Fibroblast of lung (primary cell): ENCODE data around the gene ZNF407. TPM values are rescaled to one million over a fixed set of nuclear protein-coding genes. Genes with fewer than 3 reads are reported as not detected.
A peak's percentile ranks its signal among the peaks of the same experiment; 100 is the strongest.

Source experiments
- DNase-seq, 2 donors: peaks; one replicate each; pipeline versions ENCODE4 v3.0.0 to v3.0.0-alpha.2; 2010; ENCODE audit warnings: low read depth in 2 of 2
- H2AFZ ChIP-seq: 2 replicates; pipeline ENCODE4 v1.5.1; 2012; ENCODE audit warnings: low read length, control low read depth, inconsistent platforms
- H3K27ac ChIP-seq: 2 replicates; pipeline ENCODE4 v1.5.1; 2011; ENCODE audit warnings: low read length, control low read depth; ENCODE audit not compliant: insufficient read depth
- H3K27me3 ChIP-seq: 2 replicates; pipeline ENCODE4 v1.5.1; 2011; ENCODE audit warnings: mild to moderate bottlenecking, low read length; ENCODE audit not compliant: control insufficient read depth, insufficient read depth
- H3K36me3 ChIP-seq: 2 replicates; pipeline ENCODE4 v1.5.1; 2011; ENCODE audit warnings: low read length; ENCODE audit not compliant: control insufficient read depth, insufficient read depth
- H3K4me1 ChIP-seq: 2 replicates; pipeline ENCODE4 v1.5.1; 2011; ENCODE audit warnings: low read length; ENCODE audit not compliant: control insufficient read depth, insufficient read depth; ENCODE audit errors: extremely low read depth
- H3K4me2 ChIP-seq: 2 replicates; pipeline ENCODE4 v1.5.1; 2011; ENCODE audit warnings: low read length, control low read depth; ENCODE audit not compliant: insufficient read depth; ENCODE audit errors: extremely low read depth
- H3K4me3 ChIP-seq, 4 experiments: fragments of 200-600 bp in 1 of 4; sonication (generic) in 1 of 4; replicated peaks in 1 of 4; 2 replicates each; pipeline ENCODE4 v1.5.1; 2011 to 2016; ENCODE audit warnings: low read length in 4 of 4, low read depth in 3 of 4, mild to moderate bottlenecking in 3 of 4, control low read depth in 2 of 4, inconsistent platforms in 1 of 4, mixed read lengths in 1 of 4; ENCODE audit not compliant: insufficient read depth in 1 of 4; ENCODE audit errors: control extremely low read depth in 1 of 4
- H3K79me2 ChIP-seq: 2 replicates; pipeline ENCODE4 v1.5.1; 2012; ENCODE audit warnings: mild to moderate bottlenecking, low read length, inconsistent platforms; ENCODE audit not compliant: control insufficient read depth, insufficient read depth
- H3K9ac ChIP-seq: 2 replicates; pipeline ENCODE4 v1.5.1; 2011; ENCODE audit warnings: mild to moderate bottlenecking, low read length, control low read depth; ENCODE audit not compliant: insufficient read depth
- H3K9me3 ChIP-seq: 2 replicates; pipeline ENCODE4 v1.5.1; 2012; ENCODE audit warnings: low read depth, low read length; ENCODE audit not compliant: control insufficient read depth, insufficient read depth
- H4K20me1 ChIP-seq: 2 replicates; pipeline ENCODE4 v1.5.1; 2011; ENCODE audit warnings: low read length; ENCODE audit not compliant: control insufficient read depth, insufficient read depth; ENCODE audit errors: extremely low read depth
- EZH2 ChIP-seq: IDR thresholded peaks from 2 replicates; pipeline ENCODE4 v1.5.1; 2012; ENCODE audit warnings: low read length, control low read depth, mild to moderate bottlenecking; ENCODE audit errors: missing control alignments
- polyA plus RNA-seq, 2 donors: library from polyadenylated mRNA; depleted of rRNA in 1 of 2; stranded (reverse) in 1 of 2; unstranded in 1 of 2; fragments of >200 nt; gene quantifications; 2 replicates each; pipeline ENCODE4 v1.2.1, GENCODE V29; 2011 to 2012; ENCODE audit warnings: missing spikeins in 1 of 2
- total RNA-seq: library from RNA; depleted of rRNA; stranded (reverse); fragments of >200 nt; gene quantifications from 2 replicates; pipeline ENCODE4 v1.2.1, GENCODE V29; 2014
- TF ChIP-seq, protein P1 (sequence below), 2 donors: IDR thresholded peaks in 1 of 2; conservative IDR thresholded peaks in 1 of 2; 1 replicate in 1 of 2; 2 replicates in 1 of 2; pipeline ENCODE4 v1.5.1; 2011 to 2012; ENCODE audit warnings: low read length in 2 of 2, control low read depth in 1 of 2, inconsistent platforms in 1 of 2, low read depth in 1 of 2, mild to moderate bottlenecking in 1 of 2

The ZNF407 gene
- total and polyA plus RNA-seq, 2 donors (not counting 1 experiment from before 2014, with no cell fraction given), result 5.1 to 12.6 TPM

DNA sequence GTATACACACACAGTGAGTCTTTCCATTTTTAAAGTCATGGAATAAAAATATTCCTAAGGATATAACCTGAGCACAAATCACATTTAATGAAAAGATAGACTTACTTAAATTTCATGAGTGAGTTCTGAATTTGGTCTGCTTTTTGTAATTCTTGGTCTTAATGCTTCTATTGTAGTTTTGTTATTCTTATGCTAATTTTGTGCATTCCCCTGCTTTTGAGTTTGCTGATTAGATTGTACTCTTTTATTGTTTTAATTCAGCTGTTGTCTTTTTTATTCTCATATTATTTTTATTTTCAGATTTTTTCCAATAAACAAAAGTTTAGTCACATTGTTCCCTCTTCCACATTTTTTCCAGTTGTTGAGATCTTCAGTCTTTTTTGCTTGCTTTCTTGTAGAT lies 202.4 kb downstream of the ZNF407 start:
- Histone ChIP-seq H3K4me2 (no peak overlapping the region), H3K27me3 (no peaks in the 10 kb centered on the region)

DNA sequence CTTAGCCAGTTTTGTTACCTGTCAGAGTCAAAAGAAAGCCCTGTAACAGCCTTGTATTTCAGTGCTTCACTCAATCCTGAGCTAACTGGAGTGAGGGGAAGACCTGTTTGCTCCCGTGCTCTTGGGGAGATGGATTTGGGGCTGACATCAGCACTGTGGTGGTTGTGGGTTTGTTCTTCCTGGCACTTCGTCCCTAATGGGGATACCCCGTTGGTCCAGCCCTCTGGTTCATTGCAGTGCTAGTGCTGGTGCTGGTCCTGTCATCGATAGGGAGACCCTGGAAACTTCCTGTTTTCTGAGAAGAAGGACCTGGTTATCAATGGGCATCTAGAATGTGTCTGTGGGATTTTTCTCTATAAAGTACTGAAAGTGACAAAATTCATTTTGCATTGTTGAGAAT lies 205.4 kb downstream of the ZNF407 start:
- no peak overlapping the region for H3K4me3 ChIP-seq
- H3K27me3 ChIP-seq, result no peaks in the 10 kb centered on the region
- H3K4me2 ChIP-seq, result no peak overlapping the region
- no peak overlapping the region for H2AFZ ChIP-seq
- TF ChIP-seq EZH2, result no peak
- TF ChIP-seq, protein P1, sequence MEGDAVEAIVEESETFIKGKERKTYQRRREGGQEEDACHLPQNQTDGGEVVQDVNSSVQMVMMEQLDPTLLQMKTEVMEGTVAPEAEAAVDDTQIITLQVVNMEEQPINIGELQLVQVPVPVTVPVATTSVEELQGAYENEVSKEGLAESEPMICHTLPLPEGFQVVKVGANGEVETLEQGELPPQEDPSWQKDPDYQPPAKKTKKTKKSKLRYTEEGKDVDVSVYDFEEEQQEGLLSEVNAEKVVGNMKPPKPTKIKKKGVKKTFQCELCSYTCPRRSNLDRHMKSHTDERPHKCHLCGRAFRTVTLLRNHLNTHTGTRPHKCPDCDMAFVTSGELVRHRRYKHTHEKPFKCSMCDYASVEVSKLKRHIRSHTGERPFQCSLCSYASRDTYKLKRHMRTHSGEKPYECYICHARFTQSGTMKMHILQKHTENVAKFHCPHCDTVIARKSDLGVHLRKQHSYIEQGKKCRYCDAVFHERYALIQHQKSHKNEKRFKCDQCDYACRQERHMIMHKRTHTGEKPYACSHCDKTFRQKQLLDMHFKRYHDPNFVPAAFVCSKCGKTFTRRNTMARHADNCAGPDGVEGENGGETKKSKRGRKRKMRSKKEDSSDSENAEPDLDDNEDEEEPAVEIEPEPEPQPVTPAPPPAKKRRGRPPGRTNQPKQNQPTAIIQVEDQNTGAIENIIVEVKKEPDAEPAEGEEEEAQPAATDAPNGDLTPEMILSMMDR (conservative IDR thresholded peaks at IDR 0.05 in 1 of 2, IDR thresholded peaks at IDR 0.05 in 1 of 2; ENCODE audit: low read depth in 1 of 2, low read length in 2 of 2), result no peak
- DNase-seq, result no peak
- H3K9ac ChIP-seq, result no peak overlapping the region
- no peaks in the 10 kb centered on the region for H3K79me2 ChIP-seq
- H3K9me3 ChIP-seq, result no peaks in the 10 kb centered on the region
- no peaks in the 10 kb centered on the region for H4K20me1 ChIP-seq
- H3K4me1 ChIP-seq, result peaks cover 9% of the 10 kb centered on the region
- H3K36me3 ChIP-seq, result no peaks in the 10 kb centered on the region
- H3K27ac ChIP-seq, result no peak overlapping the region

More for the DNA sequence above, 202.4 kb downstream of the ZNF407 start:
- Histone ChIP-seq H3K9ac (no peak overlapping the region), H4K20me1 (no peaks in the 10 kb centered on the region), H3K36me3 (no peaks in the 10 kb centered on the region), H3K4me3 (no peak overlapping the region), H3K27ac (no peak overlapping the region), H3K79me2 (no peaks in the 10 kb centered on the region), H2AFZ (no peak overlapping the region), H3K4me1 (peaks cover 6% of the 10 kb centered on the region), H3K9me3 (no peaks in the 10 kb centered on the region)
- no peak for TF ChIP-seq EZH2
- TF ChIP-seq, protein P1 (conservative IDR thresholded peaks at IDR 0.05 in 1 of 2, IDR thresholded peaks at IDR 0.05 in 1 of 2; ENCODE audit: low read depth in 1 of 2, low read length in 2 of 2), result no peak
- no peak for DNase-seq

DNA sequence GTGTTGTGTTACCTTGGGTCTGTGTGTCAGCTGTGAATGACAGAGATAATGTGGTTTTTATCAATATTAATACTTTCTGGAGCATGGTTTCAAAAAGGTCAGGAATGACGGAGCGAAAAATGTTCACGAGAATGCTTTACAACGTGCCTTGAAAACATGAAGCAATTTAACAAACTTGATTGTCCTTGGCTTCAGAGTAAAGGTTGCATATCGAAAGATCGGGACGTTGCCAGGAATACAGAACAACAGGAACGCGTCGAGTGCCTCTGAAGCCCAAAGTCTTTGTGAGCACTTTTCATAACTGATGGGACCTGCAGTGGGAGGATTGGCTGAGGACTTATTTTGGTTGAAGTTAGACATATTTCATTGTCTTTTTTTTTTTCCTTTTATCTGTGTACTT lies 206.1 kb downstream of the ZNF407 start:
- Histone ChIP-seq H3K27ac (no peak overlapping the region), H4K20me1 (no peaks in the 10 kb centered on the region), H3K9ac (no peak overlapping the region), H3K27me3 (no peaks in the 10 kb centered on the region), H3K4me2 (no peak overlapping the region), H3K79me2 (no peaks in the 10 kb centered on the region), H3K9me3 (no peaks in the 10 kb centered on the region), H2AFZ (no peak overlapping the region), H3K36me3 (no peaks in the 10 kb centered on the region), H3K4me3 (peak overlapping the region in 1 of 4 experiments; percentile 4), H3K4me1 (peaks cover 9% of the 10 kb centered on the region)
- peak in 1 of 2 donors; percentile 36 for DNase-seq
- TF ChIP-seq EZH2, result no peak
- TF ChIP-seq, protein P1 (conservative IDR thresholded peaks at IDR 0.05 in 1 of 2, IDR thresholded peaks at IDR 0.05 in 1 of 2; ENCODE audit: low read depth in 1 of 2, low read length in 2 of 2), result no peak
